ENCODE measurements around the gene SCN2B.

DNA sequence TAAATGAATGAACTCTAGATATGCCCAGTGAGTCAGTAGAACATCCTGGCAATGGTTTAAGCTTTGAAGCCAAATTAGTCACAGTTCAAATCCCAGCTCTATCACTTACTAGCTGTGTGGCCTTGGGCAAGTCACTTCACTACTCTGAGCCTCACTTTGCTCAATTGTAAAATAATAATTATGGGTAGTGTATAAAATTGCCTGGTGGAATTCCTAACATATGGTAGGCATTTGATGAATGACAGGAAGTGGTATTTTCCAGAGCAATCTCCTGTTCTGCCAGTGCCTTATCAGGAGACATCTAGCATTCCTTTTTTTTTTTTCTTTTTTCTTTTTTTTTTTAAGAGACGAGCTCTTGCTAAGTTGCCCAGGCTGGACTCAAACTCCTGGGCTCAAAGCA is 36.9 kb downstream of the SCN2B start:
- no peak for TF ChIP-seq POLR2A (IDR thresholded peaks at IDR 0.05)
- TF ChIP-seq CTCF (IDR thresholded peaks at IDR 0.05), result no peak
